HG03135 (cell line): ENCODE data around the gene HPSE2.
"Not testable (repeated sequence)": the region's sequence is repeated elsewhere in the genome, so short reads cannot be mapped to it uniquely, and the experiment has no call there.

Source experiments
- ATAC-seq: cut with Tn5 transposase; IDR thresholded peaks from one replicate; pipeline ENCODE4 v1.9.1; 2021; ENCODE audit warnings: mild to moderate bottlenecking, moderate library complexity; ENCODE audit not compliant: unreplicated experiment

HPSE2 gene

GRCh38 chr10:99010286-99010685, 225.4 kb downstream of the HPSE2 start:
- ATAC-seq, result no peak

- no peak for ATAC-seq
Measured at GRCh38 chr10:99008054-99008453, 227.6 kb downstream of the HPSE2 start.

- no peak for ATAC-seq
Measured at GRCh38 chr10:99007457-99007856, 228.2 kb downstream of the HPSE2 start.

GRCh38 chr10:99005254-99005653, 230.4 kb downstream of the HPSE2 start:
- ATAC-seq, result no peak

- ATAC-seq, result no peak
Measured at GRCh38 chr10:99004738-99005137, 230.9 kb downstream of the HPSE2 start.

- ATAC-seq, result no peak
Measured at GRCh38 chr10:99002392-99002791, 233.3 kb downstream of the HPSE2 start.

- ATAC-seq, result no peak
Measured at GRCh38 chr10:98997596-98997995, 238.1 kb downstream of the HPSE2 start.

GRCh38 chr10:98994030-98994429, 241.6 kb downstream of the HPSE2 start:
- ATAC-seq, result no peak

- not testable (repeated sequence) for ATAC-seq
Measured at GRCh38 chr10:98983751-98984150, 251.9 kb downstream of the HPSE2 start.

GRCh38 chr10:98980353-98980752, 255.3 kb downstream of the HPSE2 start:
- no peak for ATAC-seq

GRCh38 chr10:98971464-98971863, 264.2 kb downstream of the HPSE2 start:
- ATAC-seq, result no peak

- no peak for ATAC-seq
Measured at GRCh38 chr10:98967601-98968000, 268.1 kb downstream of the HPSE2 start.

GRCh38 chr10:98963608-98964007, 272.0 kb downstream of the HPSE2 start:
- ATAC-seq, result no peak

GRCh38 chr10:98959379-98959778, 276.3 kb downstream of the HPSE2 start:
- no peak for ATAC-seq

GRCh38 chr10:98957801-98958200, 277.9 kb downstream of the HPSE2 start:
- no peak for ATAC-seq

GRCh38 chr10:98956576-98957260, 278.9 kb downstream of the HPSE2 start:
- ATAC-seq, result no peak

GRCh38 chr10:98953251-98953650, 282.4 kb downstream of the HPSE2 start:
- no peak for ATAC-seq

GRCh38 chr10:98951269-98952000, 284.2 kb downstream of the HPSE2 start:
- ATAC-seq, result no peak

- no peak for ATAC-seq
Measured at GRCh38 chr10:98950106-98950505, 285.5 kb downstream of the HPSE2 start.

GRCh38 chr10:98949306-98949705, 286.3 kb downstream of the HPSE2 start:
- no peak for ATAC-seq

- ATAC-seq, result no peak
Measured at GRCh38 chr10:98943681-98944080, 292.0 kb downstream of the HPSE2 start.

- ATAC-seq, result no peak
Measured at GRCh38 chr10:98929709-98930108, 305.9 kb downstream of the HPSE2 start.
